ENCODE results near the gene PTDSS2. TPM values are rescaled to one million over a fixed set of nuclear protein-coding genes. Genes with fewer than 3 reads are reported as not detected.
"Not testable (repeated sequence)": the region's sequence is repeated elsewhere in the genome, so short reads cannot be mapped to it uniquely, and the experiment has no call there.

The PTDSS2 gene
- 10 to 100 TPM; 23.9 to 58.3 (median 30.2) TPM for total RNA-seq

- WGBS = 2% methylated on average over 25 of the region's 108 CpGs
- peak; percentile 99 for DNase-seq (ENCODE audit: extremely low spot score)
- Histone ChIP-seq H3K4me1 (peaks cover 25 to 45% (median 41%) of the 10 kb centered on the region in 4 donors), H3K4me3 (peak within 1 kb of the TSS; percentile 82 to 100 (median 90)), H3K36me3 (peaks cover 0 to 29% (median 21%) of the 10 kb centered on the region in 4 donors), H3K9me3 (no peaks in the 10 kb centered on the region), H3K27ac (replicated peaks in 1 of 4) (peak within 1 kb of the TSS; percentile 86 to 97 (median 92)), H3K27me3 (no peaks in the 10 kb centered on the region)
- intact Hi-C loops (cut with DNase I) = loop anchor here (2.0 to 5.0 kb wide), 4 partner anchors 43 to 148 kb away; no protein-coding TSS in a partner anchor
- TF ChIP-seq EP300 (IDR thresholded peaks at IDR 0.05) = no peak
- TF ChIP-seq POLR2A (IDR thresholded peaks at IDR 0.05; ENCODE audit: low read depth) = peak; percentile 77
- TF ChIP-seq CTCF (IDR thresholded peaks at IDR 0.05) = peak in 1 of 3 experiments; percentile 27
- peak; percentile 97 for TF ChIP-seq POLR2AphosphoS5 (IDR thresholded peaks at IDR 0.05)
These were observed at the start of gene PTDSS2 for GRCh38 chr11:449889-450808. Gene PTDSS2 (plus strand): TSS chr11:450279. CDS start chr11:450456, 177 bp downstream.

GRCh38 chr11:401196-401595 is 48.9 kb upstream of the PTDSS2 start:
- H3K36me3 ChIP-seq; intact Hi-C loops (cut with DNase I); H3K9me3 ChIP-seq; DNase-seq (ENCODE audit: extremely low spot score); H3K27ac ChIP-seq (replicated peaks in 1 of 4); H3K4me3 ChIP-seq: not testable (repeated sequence)
- H3K27me3 ChIP-seq = peaks cover 0 to 26% (median 11%) of the 10 kb centered on the region in 4 donors
- peaks cover 20 to 34% (median 27%) of the 10 kb centered on the region in 4 donors for H3K4me1 ChIP-seq
- WGBS = no CpG with 5 or more reads among the region's 52 CpGs

GRCh38 chr11:403021-403760 is 46.9 kb upstream of the PTDSS2 start:
- no peaks in the 10 kb centered on the region for H3K9me3 ChIP-seq
- intact Hi-C loops (cut with DNase I) = no loop called here
- H3K27ac ChIP-seq (replicated peaks in 1 of 4) = no peak overlapping the region
- peaks cover 0 to 26% (median 11%) of the 10 kb centered on the region in 4 donors for H3K27me3 ChIP-seq
- peaks cover 16 to 35% (median 27%) of the 10 kb centered on the region in 4 donors for H3K4me1 ChIP-seq
- no peak overlapping the region for H3K4me3 ChIP-seq
- WGBS = 76% methylated on average over 23 of the region's 55 CpGs
- no peak for TF ChIP-seq CTCF (IDR thresholded peaks at IDR 0.05)
- TF ChIP-seq POLR2AphosphoS5 (IDR thresholded peaks at IDR 0.05) = no peak
- H3K36me3 ChIP-seq = no peaks in the 10 kb centered on the region
- no peak for DNase-seq (ENCODE audit: extremely low spot score)

GRCh38 chr11:403761-404431 is 46.2 kb upstream of the PTDSS2 start:
- no peak for DNase-seq (ENCODE audit: extremely low spot score)
- Histone ChIP-seq H3K4me3 (no peak overlapping the region), H3K9me3 (no peaks in the 10 kb centered on the region), H3K36me3 (no peaks in the 10 kb centered on the region), H3K27ac (replicated peaks in 1 of 4) (no peak overlapping the region), H3K4me1 (peaks cover 16 to 35% (median 27%) of the 10 kb centered on the region in 4 donors), H3K27me3 (peaks cover 0 to 22% (median 9%) of the 10 kb centered on the region in 4 donors)
- no peak for TF ChIP-seq EP300 (IDR thresholded peaks at IDR 0.05)
- no peak for TF ChIP-seq POLR2A (IDR thresholded peaks at IDR 0.05; ENCODE audit: low read depth)
- TF ChIP-seq CTCF (IDR thresholded peaks at IDR 0.05) = no peak
- TF ChIP-seq POLR2AphosphoS5 (IDR thresholded peaks at IDR 0.05) = no peak
- intact Hi-C loops (cut with DNase I) = no loop called here
- 92% methylated on average over 26 of the region's 27 CpGs for WGBS
